GM12874 (cell line): ENCODE measurements around the gene KRT10.

ENCODE experiments used
- TF ChIP-seq, protein P1 (sequence below): IDR thresholded peaks from 2 replicates; pipeline ENCODE4 v1.5.1; 2011; ENCODE audit warnings: low read depth, mild to moderate bottlenecking, control low read depth, low read length, moderate library complexity; ENCODE audit not compliant: insufficient read depth

KRT10 gene

GRCh38 chr17:40772101-40772500 lies 50.3 kb downstream of the KRT10 start, which contains the start of gene KRT26:
Gene KRT26 (minus strand): TSS chr17:40772201. CDS start chr17:40772113, 88 bp downstream.
- TF ChIP-seq, protein P1, sequence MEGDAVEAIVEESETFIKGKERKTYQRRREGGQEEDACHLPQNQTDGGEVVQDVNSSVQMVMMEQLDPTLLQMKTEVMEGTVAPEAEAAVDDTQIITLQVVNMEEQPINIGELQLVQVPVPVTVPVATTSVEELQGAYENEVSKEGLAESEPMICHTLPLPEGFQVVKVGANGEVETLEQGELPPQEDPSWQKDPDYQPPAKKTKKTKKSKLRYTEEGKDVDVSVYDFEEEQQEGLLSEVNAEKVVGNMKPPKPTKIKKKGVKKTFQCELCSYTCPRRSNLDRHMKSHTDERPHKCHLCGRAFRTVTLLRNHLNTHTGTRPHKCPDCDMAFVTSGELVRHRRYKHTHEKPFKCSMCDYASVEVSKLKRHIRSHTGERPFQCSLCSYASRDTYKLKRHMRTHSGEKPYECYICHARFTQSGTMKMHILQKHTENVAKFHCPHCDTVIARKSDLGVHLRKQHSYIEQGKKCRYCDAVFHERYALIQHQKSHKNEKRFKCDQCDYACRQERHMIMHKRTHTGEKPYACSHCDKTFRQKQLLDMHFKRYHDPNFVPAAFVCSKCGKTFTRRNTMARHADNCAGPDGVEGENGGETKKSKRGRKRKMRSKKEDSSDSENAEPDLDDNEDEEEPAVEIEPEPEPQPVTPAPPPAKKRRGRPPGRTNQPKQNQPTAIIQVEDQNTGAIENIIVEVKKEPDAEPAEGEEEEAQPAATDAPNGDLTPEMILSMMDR = no peak
